ENCODE measurements around the gene MMADHC. TPM values are rescaled to one million over a fixed set of nuclear protein-coding genes. Genes with fewer than 3 reads are reported as not detected.

MMADHC gene
- total RNA-seq, 4 donors from 2014 or later = 77.0 to 92.6 (median 81.8) TPM

GRCh38 chr2:149556452-149556851, 31.1 kb downstream of the MMADHC start:
- H3K27me3 ChIP-seq = no peaks in the 10 kb centered on the region
- H3K27ac ChIP-seq = no peak overlapping the region
- no peak overlapping the region for H3K4me3 ChIP-seq (replicated peaks in 1 of 3)
- no peaks in the 10 kb centered on the region for H3K36me3 ChIP-seq
- WGBS, 2 donors = 42 to 44% methylated on average over 1 of the region's 1 CpG
- no peak for DNase-seq
- no peaks in the 10 kb centered on the region for H3K9me3 ChIP-seq
- H3K4me1 ChIP-seq = no peaks in the 10 kb centered on the region
- TF ChIP-seq CTCF (IDR thresholded peaks at IDR 0.05) (no peak), POLR2A (IDR thresholded peaks at IDR 0.05) (no peak)
- intact Hi-C loops (cut with DNase I) = no loop called here

- intact Hi-C loops (cut with DNase I) = no loop called here
- DNase-seq = no peak
- Histone ChIP-seq H3K4me3 (replicated peaks in 1 of 3) (no peak overlapping the region), H3K9me3 (no peaks in the 10 kb centered on the region), H3K27me3 (no peaks in the 10 kb centered on the region), H3K27ac (no peak overlapping the region), H3K4me1 (no peaks in the 10 kb centered on the region), H3K36me3 (no peaks in the 10 kb centered on the region)
- TF ChIP-seq POLR2A (IDR thresholded peaks at IDR 0.05) = no peak
- WGBS, 2 donors = 92 to 94% methylated on average over 2 of the region's 2 CpGs
Observed at GRCh38 chr2:149552830-149553229, 34.7 kb downstream of the MMADHC start.

DNA sequence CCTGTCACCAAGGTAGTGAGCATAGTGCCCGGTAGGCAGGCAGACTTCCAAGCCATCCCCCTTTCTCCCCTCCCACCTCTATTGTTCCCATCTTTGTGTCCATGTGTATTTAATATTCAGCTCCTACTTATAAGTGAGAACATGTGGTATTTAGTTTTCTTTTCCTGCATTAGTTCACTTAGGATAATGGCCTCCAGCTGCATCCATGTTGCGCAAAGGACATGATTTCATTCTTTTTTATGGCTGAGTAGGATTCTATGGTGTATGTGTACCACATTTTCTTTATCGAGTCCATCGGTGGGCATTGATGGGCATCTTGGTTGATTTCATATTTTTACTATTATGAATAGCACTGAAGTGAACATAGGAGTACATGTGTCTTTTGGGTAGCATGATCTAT, 35.3 kb downstream of the MMADHC start:
- H3K4me3 ChIP-seq (replicated peaks in 1 of 3) = no peak overlapping the region
- H3K36me3 ChIP-seq = no peaks in the 10 kb centered on the region
- 96 to 97% methylated on average over 4 of the region's 4 CpGs for WGBS, 2 donors
- no peak for DNase-seq
- TF ChIP-seq CTCF (IDR thresholded peaks at IDR 0.05) (no peak), POLR2A (IDR thresholded peaks at IDR 0.05) (no peak)
- H3K27ac ChIP-seq = no peak overlapping the region
- H3K27me3 ChIP-seq = no peaks in the 10 kb centered on the region
- H3K9me3 ChIP-seq = no peaks in the 10 kb centered on the region
- no peaks in the 10 kb centered on the region for H3K4me1 ChIP-seq
- intact Hi-C loops (cut with DNase I) = no loop called here

DNA sequence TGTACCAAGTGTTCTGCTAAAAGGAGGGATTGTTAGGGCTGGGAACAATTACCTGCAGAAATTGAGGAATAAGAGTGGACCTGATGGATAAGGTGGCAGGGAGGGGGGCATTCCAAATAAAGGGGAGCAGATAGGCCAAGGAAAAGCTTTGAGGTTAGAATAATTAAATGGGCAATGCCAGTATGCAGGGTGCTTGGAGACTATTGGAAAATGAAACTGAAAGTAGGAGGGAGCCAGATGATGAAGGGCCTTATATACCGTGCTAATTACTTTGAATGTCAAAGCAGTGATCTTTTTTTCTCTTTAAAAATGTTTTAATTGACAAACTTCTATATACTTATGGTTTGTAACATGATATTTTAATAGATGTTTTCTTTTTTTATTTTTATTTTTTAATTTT, 42.9 kb downstream of the MMADHC start:
- intact Hi-C loops (cut with DNase I) = no loop called here
- DNase-seq = no peak
- Histone ChIP-seq H3K36me3 (no peaks in the 10 kb centered on the region), H3K4me1 (no peaks in the 10 kb centered on the region), H3K4me3 (replicated peaks in 1 of 3) (no peak overlapping the region), H3K27me3 (no peaks in the 10 kb centered on the region), H3K27ac (no peak overlapping the region), H3K9me3 (no peaks in the 10 kb centered on the region)
- TF ChIP-seq POLR2A (IDR thresholded peaks at IDR 0.05) (no peak), CTCF (IDR thresholded peaks at IDR 0.05) (no peak)
- WGBS, 2 donors = 75 to 89% methylated on average over 1 of the region's 1 CpG

GRCh38 chr2:149543845-149544244, 43.7 kb downstream of the MMADHC start:
- Histone ChIP-seq H3K9me3 (no peaks in the 10 kb centered on the region), H3K36me3 (no peaks in the 10 kb centered on the region), H3K4me1 (no peaks in the 10 kb centered on the region), H3K27ac (no peak overlapping the region), H3K4me3 (replicated peaks in 1 of 3) (no peak overlapping the region), H3K27me3 (no peaks in the 10 kb centered on the region)
- no peak for TF ChIP-seq POLR2A (IDR thresholded peaks at IDR 0.05)
- no peak for TF ChIP-seq CTCF (IDR thresholded peaks at IDR 0.05)
- intact Hi-C loops (cut with DNase I) = no loop called here
- DNase-seq = no peak
- WGBS, 2 donors = 91 to 95% methylated on average over 1 of the region's 1 CpG

DNA sequence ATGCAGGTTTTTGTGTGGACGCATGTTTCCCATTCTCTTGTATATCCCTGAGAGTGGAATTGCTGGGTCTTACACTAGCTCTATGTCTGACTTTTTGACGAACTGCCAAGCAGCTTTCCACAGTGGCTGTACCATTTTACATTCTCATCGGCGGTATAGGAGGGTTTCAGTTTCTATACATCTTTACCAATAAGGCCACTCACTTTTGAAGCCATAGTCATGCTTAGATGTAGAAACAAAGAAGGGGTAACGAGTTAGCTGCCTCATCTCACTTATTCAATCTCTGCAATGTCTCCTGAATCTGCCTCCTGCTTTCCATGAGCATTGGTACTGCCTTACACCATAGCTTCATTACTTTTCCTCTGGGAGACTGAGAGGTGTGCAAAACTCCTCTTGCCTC, 47.4 kb downstream of the MMADHC start:
- Histone ChIP-seq H3K9me3 (no peaks in the 10 kb centered on the region), H3K27me3 (no peaks in the 10 kb centered on the region), H3K36me3 (no peaks in the 10 kb centered on the region), H3K4me3 (replicated peaks in 1 of 3) (no peak overlapping the region), H3K4me1 (no peaks in the 10 kb centered on the region), H3K27ac (no peak overlapping the region)
- WGBS, 2 donors = 90 to 92% methylated on average over 5 of the region's 5 CpGs
- TF ChIP-seq CTCF (IDR thresholded peaks at IDR 0.05) (no peak), POLR2A (IDR thresholded peaks at IDR 0.05) (no peak)
- DNase-seq = no peak
- intact Hi-C loops (cut with DNase I) = no loop called here

Data from thyroid gland (tissue), 4 donors.